ENCODE measurements around the gene TNFRSF8.

Gene TNFRSF8

GRCh38 chr1:12142141-12142823 is 79.2 kb downstream of the TNFRSF8 start:
- peaks cover 40% of the 10 kb centered on the region for H3K4me1 ChIP-seq (ENCODE audit: control insufficient read depth, low read length)
- no peaks in the 10 kb centered on the region for H3K27me3 ChIP-seq (ENCODE audit: control insufficient read depth, low read length)
- no peak for TF ChIP-seq EZH2phosphoT487 (IDR thresholded peaks at IDR 0.05; ENCODE audit: borderline replicate concordance, low read length)
- TF ChIP-seq CTCF (IDR thresholded peaks at IDR 0.05; ENCODE audit: low read depth, low read length, poor library complexity, severe bottlenecking), result no peak
- no peaks in the 10 kb centered on the region for H3K9me3 ChIP-seq (ENCODE audit: control insufficient read depth, insufficient read depth, low read length)
- H3F3A ChIP-seq (ENCODE audit: control insufficient read depth, insufficient read depth), result no peaks in the 10 kb centered on the region
- H3K9me2 ChIP-seq (replicated peaks; ENCODE audit: control insufficient read depth, low read length), result no peaks in the 10 kb centered on the region
- no peaks in the 10 kb centered on the region for H3K79me2 ChIP-seq (ENCODE audit: control insufficient read depth, low read length)
- no peak overlapping the region for H3K27ac ChIP-seq (ENCODE audit: low read depth, low read length)
- H3K36me3 ChIP-seq (ENCODE audit: control insufficient read depth, low read length), result no peaks in the 10 kb centered on the region
- no peaks in the 10 kb centered on the region for H4K20me1 ChIP-seq (ENCODE audit: control insufficient read depth, insufficient read depth, low read depth, low read length)
- H3K4me2 ChIP-seq (ENCODE audit: low read length), result no peak overlapping the region
- H3K4me3 ChIP-seq (ENCODE audit: low read length), result no peak overlapping the region

GRCh38 chr1:12142891-12143630 is 80.0 kb downstream of the TNFRSF8 start:
- H3K4me2 ChIP-seq (ENCODE audit: low read length), result peak overlapping the region; percentile 59
- H3K36me3 ChIP-seq (ENCODE audit: control insufficient read depth, low read length), result no peaks in the 10 kb centered on the region
- no peaks in the 10 kb centered on the region for H4K20me1 ChIP-seq (ENCODE audit: control insufficient read depth, insufficient read depth, low read depth, low read length)
- TF ChIP-seq CTCF (IDR thresholded peaks at IDR 0.05; ENCODE audit: low read depth, low read length, poor library complexity, severe bottlenecking) (no peak), EZH2phosphoT487 (IDR thresholded peaks at IDR 0.05; ENCODE audit: borderline replicate concordance, low read length) (no peak)
- H3K27ac ChIP-seq (ENCODE audit: low read depth, low read length), result no peak overlapping the region
- no peaks in the 10 kb centered on the region for H3K79me2 ChIP-seq (ENCODE audit: control insufficient read depth, low read length)
- H3K9me2 ChIP-seq (replicated peaks; ENCODE audit: control insufficient read depth, low read length), result no peaks in the 10 kb centered on the region
- H3K4me3 ChIP-seq (ENCODE audit: low read length), result 0 out of 2 replicates have a peak overlapping the region, but pooled peaks have one; percentile 19
- H3K9me3 ChIP-seq (ENCODE audit: control insufficient read depth, insufficient read depth, low read length), result no peaks in the 10 kb centered on the region
- H3K4me1 ChIP-seq (ENCODE audit: control insufficient read depth, low read length), result peaks cover 48% of the 10 kb centered on the region
- H3K27me3 ChIP-seq (ENCODE audit: control insufficient read depth, low read length), result no peaks in the 10 kb centered on the region
- no peaks in the 10 kb centered on the region for H3F3A ChIP-seq (ENCODE audit: control insufficient read depth, insufficient read depth)

- Histone ChIP-seq H3K4me2 (ENCODE audit: low read length) (peak overlapping the region; percentile 59), H3K36me3 (ENCODE audit: control insufficient read depth, low read length) (no peaks in the 10 kb centered on the region), H3K9me3 (ENCODE audit: control insufficient read depth, insufficient read depth, low read length) (no peaks in the 10 kb centered on the region), H3K4me1 (ENCODE audit: control insufficient read depth, low read length) (peaks cover 54% of the 10 kb centered on the region), H3K9me2 (replicated peaks; ENCODE audit: control insufficient read depth, low read length) (no peaks in the 10 kb centered on the region), H3F3A (ENCODE audit: control insufficient read depth, insufficient read depth) (no peaks in the 10 kb centered on the region), H3K27me3 (ENCODE audit: control insufficient read depth, low read length) (no peaks in the 10 kb centered on the region), H4K20me1 (ENCODE audit: control insufficient read depth, insufficient read depth, low read depth, low read length) (no peaks in the 10 kb centered on the region), H3K4me3 (ENCODE audit: low read length) (peak overlapping the region; percentile 19), H3K79me2 (ENCODE audit: control insufficient read depth, low read length) (no peaks in the 10 kb centered on the region), H3K27ac (ENCODE audit: low read depth, low read length) (no peak overlapping the region)
- TF ChIP-seq CTCF (IDR thresholded peaks at IDR 0.05; ENCODE audit: low read depth, low read length, poor library complexity, severe bottlenecking) (no peak), EZH2phosphoT487 (IDR thresholded peaks at IDR 0.05; ENCODE audit: borderline replicate concordance, low read length) (no peak)
These were observed 80.6 kb downstream of the TNFRSF8 start for GRCh38 chr1:12143631-12144155.
